ENCODE data around the gene MYCBP.
A peak's percentile ranks its signal among the peaks of the same experiment; 100 is the strongest.
"Not testable (repeated sequence)": the region's sequence is repeated elsewhere in the genome, so short reads cannot be mapped to it uniquely, and the experiment has no call there.

MYCBP gene, protein sequence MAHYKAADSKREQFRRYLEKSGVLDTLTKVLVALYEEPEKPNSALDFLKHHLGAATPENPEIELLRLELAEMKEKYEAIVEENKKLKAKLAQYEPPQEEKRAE

GRCh38 chr1:38873027-38873969, at the start of gene MYCBP:
Gene MYCBP (minus strand): TSS chr1:38873348. CDS start chr1:38873305, 43 bp downstream.
- DNase-seq (ENCODE audit: low read depth, low spot score): peak; percentile 99
- peak within 1 kb of the TSS; percentile 96 for H3K4me3 ChIP-seq (ENCODE audit: insufficient read length, low read depth)
- no peaks in the 10 kb centered on the region for H3K9me3 ChIP-seq (ENCODE audit: insufficient read depth, low read length)
- H3K4me1 ChIP-seq (ENCODE audit: insufficient read depth, insufficient read length): peaks cover 3% of the 10 kb centered on the region
- peak within 1 kb of the TSS; percentile 97 for H3K9ac ChIP-seq (ENCODE audit: insufficient read length, low read depth)
- H3K36me3 ChIP-seq (ENCODE audit: insufficient read depth, insufficient read length, low read length): no peaks in the 10 kb centered on the region
- H3K27me3 ChIP-seq (ENCODE audit: insufficient read depth, insufficient read length): no peaks in the 10 kb centered on the region
- peak; percentile 34 for TF ChIP-seq YY1 (IDR thresholded peaks at IDR 0.05; ENCODE audit: insufficient read depth, insufficient read length)
- no peak for TF ChIP-seq SUZ12 (IDR thresholded peaks at IDR 0.05; ENCODE audit: extremely low read depth, insufficient read depth, insufficient read length)

DNA sequence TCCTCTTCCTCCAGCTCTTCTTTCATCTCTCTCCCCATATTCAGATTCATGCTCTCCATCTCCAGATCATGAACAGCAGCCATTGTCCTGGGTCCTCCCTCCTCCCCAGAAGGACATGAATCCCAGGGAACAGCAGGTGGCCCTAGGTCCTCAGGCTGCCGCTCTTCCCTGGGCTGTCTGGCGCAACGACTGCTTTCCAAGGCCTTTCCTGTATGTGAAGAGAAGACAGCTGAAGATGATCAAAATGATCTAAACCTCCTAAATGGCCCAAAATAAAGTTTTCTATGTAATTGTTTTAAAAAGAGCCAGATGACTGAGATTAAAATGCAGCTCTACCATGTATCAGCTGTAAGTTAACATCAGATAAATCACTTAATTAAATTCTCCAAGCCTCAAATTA, 46.0 kb upstream of the MYCBP start:
- no peak for DNase-seq (ENCODE audit: low read depth, low spot score)
- H3K4me1 ChIP-seq (ENCODE audit: insufficient read depth, insufficient read length): peaks cover 3% of the 10 kb centered on the region
- H3K36me3 ChIP-seq (ENCODE audit: insufficient read depth, insufficient read length, low read length): no peaks in the 10 kb centered on the region
- H3K27me3 ChIP-seq (ENCODE audit: insufficient read depth, insufficient read length): no peaks in the 10 kb centered on the region
- no peak overlapping the region for H3K4me3 ChIP-seq (ENCODE audit: insufficient read length, low read depth)
- H3K9me3 ChIP-seq (ENCODE audit: insufficient read depth, low read length): peaks cover 5% of the 10 kb centered on the region; the same call in 1 of the 2 replicates
- no peak overlapping the region for H3K9ac ChIP-seq (ENCODE audit: insufficient read length, low read depth)
- TF ChIP-seq YY1 (IDR thresholded peaks at IDR 0.05; ENCODE audit: insufficient read depth, insufficient read length): no peak
- TF ChIP-seq SUZ12 (IDR thresholded peaks at IDR 0.05; ENCODE audit: extremely low read depth, insufficient read depth, insufficient read length): no peak
- TF ChIP-seq ZNF274 (IDR thresholded peaks at IDR 0.05; ENCODE audit: low read depth, low read length): no peak

DNA sequence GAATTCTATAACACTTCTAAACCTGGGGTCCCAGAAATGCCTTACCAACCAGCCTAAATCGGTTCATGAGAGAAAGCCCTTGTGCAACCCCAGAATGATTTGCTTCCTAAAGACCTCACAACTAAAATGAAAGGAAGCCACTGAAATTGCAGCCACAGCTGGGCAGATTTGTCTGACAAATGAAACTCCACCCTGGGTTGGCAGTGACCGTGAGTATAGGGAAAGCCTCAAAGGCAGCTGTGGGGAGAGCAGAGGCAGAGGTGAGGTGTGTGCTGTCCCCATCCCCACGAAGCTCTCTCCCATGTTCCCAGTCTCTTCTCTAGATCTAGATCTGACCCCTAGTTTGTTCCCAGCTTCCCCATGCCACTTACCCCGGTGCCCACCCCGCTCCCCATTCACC, 45.4 kb upstream of the MYCBP start:
- Histone ChIP-seq H3K9me3 (ENCODE audit: insufficient read depth, low read length) (peaks cover 5% of the 10 kb centered on the region; the same call in 1 of the 2 replicates), H3K4me1 (ENCODE audit: insufficient read depth, insufficient read length) (peaks cover 3% of the 10 kb centered on the region), H3K9ac (ENCODE audit: insufficient read length, low read depth) (no peak overlapping the region), H3K27me3 (ENCODE audit: insufficient read depth, insufficient read length) (no peaks in the 10 kb centered on the region), H3K4me3 (ENCODE audit: insufficient read length, low read depth) (no peak overlapping the region), H3K36me3 (ENCODE audit: insufficient read depth, insufficient read length, low read length) (no peaks in the 10 kb centered on the region)
- no peak for DNase-seq (ENCODE audit: low read depth, low spot score)
- TF ChIP-seq ZNF274 (IDR thresholded peaks at IDR 0.05; ENCODE audit: low read depth, low read length) (no peak), YY1 (IDR thresholded peaks at IDR 0.05; ENCODE audit: insufficient read depth, insufficient read length) (no peak), SUZ12 (IDR thresholded peaks at IDR 0.05; ENCODE audit: extremely low read depth, insufficient read depth, insufficient read length) (no peak)

DNA sequence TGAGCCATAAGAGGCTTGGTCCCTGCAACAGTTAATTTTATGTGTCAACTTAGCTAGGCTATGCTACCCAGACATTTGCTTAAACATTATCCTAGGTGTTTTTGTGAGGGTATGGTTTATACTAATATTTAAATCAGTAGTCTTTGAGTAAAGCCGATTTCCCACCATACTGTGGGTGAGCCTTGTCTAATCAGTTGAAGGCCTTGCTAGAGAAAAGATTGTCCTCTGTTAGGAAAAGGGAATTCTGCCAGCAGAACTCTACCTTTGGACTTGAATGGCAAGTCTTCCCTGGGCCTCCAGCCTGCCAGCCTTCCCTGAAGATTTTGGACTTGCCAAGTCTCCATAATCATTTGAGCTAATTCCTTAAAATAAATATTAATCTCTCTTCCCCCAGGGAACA, 44.6 kb upstream of the MYCBP start:
- DNase-seq (ENCODE audit: low read depth, low spot score): no peak

GRCh38 chr1:38917337-38917736, 44.2 kb upstream of the MYCBP start:
- Histone ChIP-seq H3K9ac (ENCODE audit: insufficient read length, low read depth) (no peak overlapping the region), H3K9me3 (ENCODE audit: insufficient read depth, low read length) (no peaks in the 10 kb centered on the region), H3K27me3 (ENCODE audit: insufficient read depth, insufficient read length) (no peaks in the 10 kb centered on the region), H3K4me1 (ENCODE audit: insufficient read depth, insufficient read length) (peaks cover 3% of the 10 kb centered on the region), H3K36me3 (ENCODE audit: insufficient read depth, insufficient read length, low read length) (no peaks in the 10 kb centered on the region), H3K4me3 (ENCODE audit: insufficient read length, low read depth) (no peak overlapping the region)
- DNase-seq (ENCODE audit: low read depth, low spot score): no peak
- TF ChIP-seq YY1 (IDR thresholded peaks at IDR 0.05; ENCODE audit: insufficient read depth, insufficient read length): no peak
- no peak for TF ChIP-seq ZNF274 (IDR thresholded peaks at IDR 0.05; ENCODE audit: low read depth, low read length)
- TF ChIP-seq SUZ12 (IDR thresholded peaks at IDR 0.05; ENCODE audit: extremely low read depth, insufficient read depth, insufficient read length): no peak

More for the DNA sequence above, 44.6 kb upstream of the MYCBP start:
- H3K9me3 ChIP-seq (ENCODE audit: insufficient read depth, low read length): 0 out of 2 replicates have a peak, but pooled peaks cover under 1% of the 10 kb centered on the region
- H3K27me3 ChIP-seq (ENCODE audit: insufficient read depth, insufficient read length): no peaks in the 10 kb centered on the region
- no peak overlapping the region for H3K9ac ChIP-seq (ENCODE audit: insufficient read length, low read depth)
- no peaks in the 10 kb centered on the region for H3K36me3 ChIP-seq (ENCODE audit: insufficient read depth, insufficient read length, low read length)
- peaks cover 3% of the 10 kb centered on the region for H3K4me1 ChIP-seq (ENCODE audit: insufficient read depth, insufficient read length)
- TF ChIP-seq ZNF274 (IDR thresholded peaks at IDR 0.05; ENCODE audit: low read depth, low read length) (no peak), YY1 (IDR thresholded peaks at IDR 0.05; ENCODE audit: insufficient read depth, insufficient read length) (no peak), SUZ12 (IDR thresholded peaks at IDR 0.05; ENCODE audit: extremely low read depth, insufficient read depth, insufficient read length) (no peak)
- no peak overlapping the region for H3K4me3 ChIP-seq (ENCODE audit: insufficient read length, low read depth)

- TF ChIP-seq ZNF274 (IDR thresholded peaks at IDR 0.05; ENCODE audit: low read depth, low read length) (no peak), YY1 (IDR thresholded peaks at IDR 0.05; ENCODE audit: insufficient read depth, insufficient read length) (no peak)
Observed at GRCh38 chr1:38915352-38915948, 42.3 kb upstream of the MYCBP start.

DNA sequence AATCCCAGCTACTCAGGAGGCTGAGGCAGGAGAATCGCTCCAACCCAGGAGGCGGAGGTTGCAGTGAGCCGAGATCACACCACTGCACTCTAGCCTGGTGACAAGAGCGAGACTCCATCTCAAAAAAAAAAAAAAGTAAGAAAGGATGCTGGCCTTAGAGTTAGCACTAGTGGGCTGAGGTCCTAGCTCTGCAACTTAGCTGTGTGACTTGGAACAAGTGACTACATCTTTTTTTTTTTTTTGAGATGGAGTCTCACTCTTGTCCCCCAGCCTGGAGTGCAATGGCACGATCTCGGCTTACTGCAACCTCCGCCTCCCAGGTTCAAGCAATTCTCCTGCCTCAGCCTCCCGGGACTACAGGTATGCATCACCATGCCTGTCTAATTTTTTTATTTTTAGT, 41.8 kb upstream of the MYCBP start:
- H3K9ac ChIP-seq (ENCODE audit: insufficient read length, low read depth); H3K4me3 ChIP-seq (ENCODE audit: insufficient read length, low read depth); H3K27me3 ChIP-seq (ENCODE audit: insufficient read depth, insufficient read length); H3K9me3 ChIP-seq (ENCODE audit: insufficient read depth, low read length); DNase-seq (ENCODE audit: low read depth, low spot score); H3K36me3 ChIP-seq (ENCODE audit: insufficient read depth, insufficient read length, low read length); H3K4me1 ChIP-seq (ENCODE audit: insufficient read depth, insufficient read length): not testable (repeated sequence)

More at GRCh38 chr1:38915352-38915948, 42.3 kb upstream of the MYCBP start:
- H3K4me3 ChIP-seq (ENCODE audit: insufficient read length, low read depth): no peak overlapping the region
- H3K36me3 ChIP-seq (ENCODE audit: insufficient read depth, insufficient read length, low read length): no peaks in the 10 kb centered on the region
- no peaks in the 10 kb centered on the region for H3K27me3 ChIP-seq (ENCODE audit: insufficient read depth, insufficient read length)
- H3K4me1 ChIP-seq (ENCODE audit: insufficient read depth, insufficient read length): peaks cover 3% of the 10 kb centered on the region
- DNase-seq (ENCODE audit: low read depth, low spot score): no peak
- H3K9me3 ChIP-seq (ENCODE audit: insufficient read depth, low read length): no peaks in the 10 kb centered on the region
- H3K9ac ChIP-seq (ENCODE audit: insufficient read length, low read depth): no peak overlapping the region
